ENCODE results near the gene TMEM132D. TPM values are rescaled to one million over a fixed set of nuclear protein-coding genes. Genes with fewer than 3 reads are reported as not detected.

The TMEM132D gene
- total and polyA plus RNA-seq, 2 of the 4 experiments (the other 2 are of a cell fraction): not detected

DNA sequence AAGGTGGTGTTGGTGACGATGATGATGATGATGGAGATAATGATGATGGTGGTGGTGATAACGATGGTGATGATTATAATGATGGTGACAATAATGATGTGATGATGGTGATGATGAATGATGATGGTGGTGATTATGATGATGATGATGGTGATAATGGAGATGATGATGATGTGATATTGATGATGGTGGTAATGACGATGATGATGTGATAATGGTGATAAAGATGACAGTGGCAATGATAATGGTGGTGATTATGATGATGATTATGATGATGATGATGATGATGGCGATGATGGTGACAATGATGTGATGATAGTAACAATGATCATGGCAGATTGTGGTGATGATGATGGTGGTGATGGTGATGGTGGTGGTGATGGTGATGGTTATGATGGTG lies 532.6 kb downstream of the TMEM132D start:
- H2AK9ac ChIP-seq (replicated peaks; ENCODE audit: low read depth, low read length, poor library complexity): no peak overlapping the region
- H2BK120ac ChIP-seq (ENCODE audit: low read depth, low read length): no peak overlapping the region
- no peak overlapping the region for H3K14ac ChIP-seq (replicated peaks; ENCODE audit: low read depth, low read length)
- H3K4ac ChIP-seq (ENCODE audit: low read depth, low read length): no peak overlapping the region
- POLR2A ChIA-PET (ENCODE audit: unreplicated experiment): no interaction called here
- ATAC-seq (ENCODE audit: low read depth): no peak
- H3K4me1 ChIP-seq (ENCODE audit: control insufficient read depth, insufficient read depth, low read length): no peaks in the 10 kb centered on the region
- peaks cover 20% of the 10 kb centered on the region for H3K9me3 ChIP-seq (ENCODE audit: control insufficient read depth, insufficient read depth, low read length)
- H4K5ac ChIP-seq (ENCODE audit: low read depth, low read length): no peak overlapping the region
- H2BK5ac ChIP-seq (ENCODE audit: low read depth, low read length, poor library complexity, severe bottlenecking): no peak overlapping the region
- no peaks in the 10 kb centered on the region for H3K36me3 ChIP-seq (ENCODE audit: control insufficient read depth, insufficient read depth, low read length)
- in situ Hi-C loops (cut with MboI; ENCODE audit: low sequenced_read_pairs) (no loop called here), intact Hi-C loops (cut with micrococcal nuclease) (no loop called here), dilution Hi-C loops (cut with HindIII; ENCODE audit: low sequenced_read_pairs, unreplicated experiment) (no loop called here)
- H3K4me3 ChIP-seq (ENCODE audit: insufficient read depth, low read depth, low read length): no peak overlapping the region
- DNase-seq: no peak
- H3K23ac ChIP-seq (ENCODE audit: low read depth, low read length): no peak overlapping the region
- H4K8ac ChIP-seq (ENCODE audit: low read depth in 2 of 2, low read length in 2 of 2): no peak overlapping the region
- no peak overlapping the region for H3K18ac ChIP-seq (ENCODE audit: low read depth, low read length)
- H2AFZ ChIP-seq (replicated peaks; ENCODE audit: low read length, poor library complexity): no peak overlapping the region
- no peak for TF ChIP-seq CHD1 (IDR thresholded peaks at IDR 0.05; ENCODE audit: low read depth, low read length)
- WGBS, 2 experiments (ENCODE audit: extremely low coverage in 2 of 2, insufficient read length in 1 of 2): 24% methylated on average over 4 of the region's 4 CpGs; no CpG with 5 or more reads in 1 of the 2 experiments
- no peaks in the 10 kb centered on the region for H3K9me1 ChIP-seq (ENCODE audit: insufficient read depth, low read length)
- no peaks in the 10 kb centered on the region for H4K20me1 ChIP-seq (ENCODE audit: insufficient read depth, low read length)
- no TSS peak for BruUV-seq (replicated peaks)
- H2BK20ac ChIP-seq (ENCODE audit: low read depth, low read length): no peak overlapping the region
- no peak overlapping the region for H2BK15ac ChIP-seq (ENCODE audit: low read depth, low read length)
- H4K91ac ChIP-seq (ENCODE audit: insufficient read depth, low read depth, low read length): no peak overlapping the region
- H3K4me2 ChIP-seq (ENCODE audit: low read depth, low read length): no peak overlapping the region
- H3K9ac ChIP-seq (ENCODE audit: low read depth, low read length): no peak overlapping the region
- no peaks in the 10 kb centered on the region for H3K79me1 ChIP-seq (ENCODE audit: low read depth in 1 of 2, low read length in 2 of 2)
- no peak overlapping the region for H3K56ac ChIP-seq (ENCODE audit: extremely low read depth, insufficient read depth, low read length)
- no peak overlapping the region for H3K27ac ChIP-seq (ENCODE audit: insufficient read depth, low read length)
- no peak overlapping the region for H2AK5ac ChIP-seq (ENCODE audit: low read depth, low read length)
- CTCF ChIA-PET: no interaction called here
- H3K27me3 ChIP-seq (ENCODE audit: control insufficient read depth, insufficient read depth, low read length): no peaks in the 10 kb centered on the region
